Urinary bladder (tissue), 4 donors: ENCODE results near the gene RCC1. TPM values are rescaled to one million over a fixed set of nuclear protein-coding genes. Genes with fewer than 3 reads are reported as not detected.
"Not testable (repeated sequence)": the region's sequence is repeated elsewhere in the genome, so short reads cannot be mapped to it uniquely, and the experiment has no call there.

Experiments used
- DNase-seq: peaks from one replicate; pipeline ENCODE4 v3.0.0-alpha.2; 2015; ENCODE audit errors: extremely low spot score
- H3K27ac ChIP-seq: one replicate; pipeline ENCODE4 v1.5.1; 2013; ENCODE audit warnings: low read depth, mild to moderate bottlenecking, moderate library complexity
- H3K36me3 ChIP-seq: one replicate; pipeline ENCODE4 v1.6.1; 2013; ENCODE audit warnings: mild to moderate bottlenecking, moderate library complexity; ENCODE audit not compliant: insufficient read depth
- H3K4me1 ChIP-seq: one replicate; pipeline ENCODE4 v1.6.1; 2013; ENCODE audit warnings: mild to moderate bottlenecking, moderate library complexity; ENCODE audit not compliant: insufficient read depth
- H3K4me3 ChIP-seq: one replicate; pipeline ENCODE4 v1.5.1; 2013; ENCODE audit warnings: low read depth, low read length
- WGBS: extraction: QIAGEN DNeasy Blood & Tissue Kit; methylation state at CpG from one replicate; pipeline ENCODE4 v1.1.7; 2013; 5-methylcytosine and 5-hydroxymethylcytosine counted together
- polyA plus RNA-seq: library from polyadenylated mRNA; stranded (reverse); fragments of 200-250 nt; gene quantifications from one replicate; pipeline ENCODE4 v1.2.3, GENCODE V29; 2013
- total RNA-seq: library from RNA; depleted of rRNA; stranded (reverse); fragments of >200 nt; gene quantifications from one replicate; pipeline ENCODE4 v1.2.3, GENCODE V29; 2014
- donor health status: healthy with polysubstance abuse.
- donor health status: healthy.

Gene RCC1
- total and polyA plus RNA-seq, 2 donors = 17.2 to 20.4 TPM

- Histone ChIP-seq H3K27ac (no peak overlapping the region), H3K36me3 (no peaks in the 10 kb centered on the region), H3K4me3 (peak overlapping the region; percentile 72), H3K4me1 (no peaks in the 10 kb centered on the region)
- no peak for DNase-seq
- WGBS = 6% methylated on average over 21 of the region's 21 CpGs
These were observed 13.0 kb downstream of the RCC1 start for GRCh38 chr1:28518745-28519341.

- Histone ChIP-seq H3K27ac (no peak overlapping the region), H3K4me1 (no peaks in the 10 kb centered on the region), H3K36me3 (no peaks in the 10 kb centered on the region), H3K4me3 (no peak overlapping the region)
- no peak for DNase-seq
- WGBS = 82% methylated on average over 10 of the region's 10 CpGs
These were observed 14.3 kb downstream of the RCC1 start for GRCh38 chr1:28519946-28520725.

- not testable (repeated sequence) for DNase-seq, H3K36me3 ChIP-seq, H3K4me3 ChIP-seq, H3K27ac ChIP-seq, H3K4me1 ChIP-seq
- 93% methylated on average over 12 of the region's 12 CpGs for WGBS
These were observed 15.0 kb downstream of the RCC1 start for GRCh38 chr1:28520796-28521195.

- Histone ChIP-seq H3K4me1 (no peaks in the 10 kb centered on the region), H3K27ac (no peak overlapping the region), H3K36me3 (no peaks in the 10 kb centered on the region), H3K4me3 (no peak overlapping the region)
- no peak for DNase-seq
- 90% methylated on average over 6 of the region's 6 CpGs for WGBS
These were observed 15.8 kb downstream of the RCC1 start for GRCh38 chr1:28521502-28522164.

- not testable (repeated sequence) for H3K27ac ChIP-seq, H3K4me3 ChIP-seq, H3K4me1 ChIP-seq, H3K36me3 ChIP-seq, DNase-seq
- WGBS = 95% methylated on average over 9 of the region's 9 CpGs
These were observed 16.7 kb downstream of the RCC1 start for GRCh38 chr1:28522537-28522936.

- DNase-seq, H3K4me1 ChIP-seq, H3K4me3 ChIP-seq, H3K36me3 ChIP-seq, H3K27ac ChIP-seq: not testable (repeated sequence)
- WGBS = 54% methylated on average over 10 of the region's 10 CpGs
These were observed 19.3 kb downstream of the RCC1 start for GRCh38 chr1:28525002-28525642.

- WGBS = 92% methylated on average over 9 of the region's 9 CpGs
- no peak for DNase-seq
- no peak overlapping the region for H3K27ac ChIP-seq
- no peaks in the 10 kb centered on the region for H3K4me1 ChIP-seq
- no peaks in the 10 kb centered on the region for H3K36me3 ChIP-seq
- H3K4me3 ChIP-seq = no peak overlapping the region
These were observed 21.0 kb downstream of the RCC1 start for GRCh38 chr1:28526886-28527285.

GRCh38 chr1:28530456-28530855 is 24.6 kb downstream of the RCC1 start:
- Histone ChIP-seq H3K4me1 (no peaks in the 10 kb centered on the region), H3K36me3 (no peaks in the 10 kb centered on the region), H3K27ac (no peak overlapping the region), H3K4me3 (no peak overlapping the region)
- 98% methylated on average over 31 of the region's 31 CpGs for WGBS
- no peak for DNase-seq

GRCh38 chr1:28534671-28535070 is 28.8 kb downstream of the RCC1 start:
- DNase-seq = no peak
- Histone ChIP-seq H3K4me3 (no peak overlapping the region), H3K4me1 (no peaks in the 10 kb centered on the region), H3K27ac (no peak overlapping the region), H3K36me3 (peaks cover 9% of the 10 kb centered on the region)
- WGBS = 95% methylated on average over 6 of the region's 6 CpGs

GRCh38 chr1:28535180-28535579 is 29.3 kb downstream of the RCC1 start:
- WGBS = 93% methylated on average over 6 of the region's 6 CpGs
- H3K27ac ChIP-seq = no peak overlapping the region
- peaks cover 9% of the 10 kb centered on the region for H3K36me3 ChIP-seq
- H3K4me1 ChIP-seq = no peaks in the 10 kb centered on the region
- DNase-seq = no peak
- no peak overlapping the region for H3K4me3 ChIP-seq

- no peaks in the 10 kb centered on the region for H3K4me1 ChIP-seq
- WGBS = 78% methylated on average over 8 of the region's 8 CpGs
- no peak for DNase-seq
- H3K27ac ChIP-seq = no peak overlapping the region
- peaks cover 9% of the 10 kb centered on the region for H3K36me3 ChIP-seq
- no peak overlapping the region for H3K4me3 ChIP-seq
These were observed 31.8 kb downstream of the RCC1 start for GRCh38 chr1:28537457-28538199.

- Histone ChIP-seq H3K36me3 (peaks cover 9% of the 10 kb centered on the region), H3K4me1 (no peaks in the 10 kb centered on the region), H3K4me3 (no peak overlapping the region), H3K27ac (no peak overlapping the region)
- DNase-seq = no peak
- whole genome bisulfite sequencing = 90% methylated on average over 6 of the region's 6 CpGs
These were observed 32.4 kb downstream of the RCC1 start for GRCh38 chr1:28538286-28538685.

- Histone ChIP-seq H3K4me1 (no peaks in the 10 kb centered on the region), H3K36me3 (peaks cover 9% of the 10 kb centered on the region), H3K4me3 (no peak overlapping the region), H3K27ac (no peak overlapping the region)
- no peak for DNase-seq
- whole genome bisulfite sequencing = 93% methylated on average over 7 of the region's 7 CpGs
These were observed 34.8 kb downstream of the RCC1 start for GRCh38 chr1:28540651-28541050.
